CD14-positive monocyte (primary cell): Measurements from ENCODE around the gene ANKRD13B. TPM values are rescaled to one million over a fixed set of nuclear protein-coding genes. Genes with fewer than 3 reads are reported as not detected.

Source experiments
- DNase-seq, 3 donors: peaks; one replicate each; pipeline ENCODE4 v3.0.0-alpha.2; 2011 to 2022
- H2AFZ ChIP-seq: 2 replicates; pipeline ENCODE4 v1.6.0; 2012; ENCODE audit warnings: mild to moderate bottlenecking, low read depth, low read length, inconsistent platforms; ENCODE audit not compliant: insufficient read depth, poor library complexity, severe bottlenecking
- H3K27ac ChIP-seq, 2 donors: 1 replicate in 1 of 2; 2 replicates in 1 of 2; pipeline ENCODE4 v1.5.1; 2012 to 2013; ENCODE audit warnings: low read length in 2 of 2, control low read depth in 1 of 2, inconsistent platforms in 1 of 2, low read depth in 1 of 2, mild to moderate bottlenecking in 1 of 2
- H3K27me3 ChIP-seq, 2 donors: one replicate each; pipeline versions ENCODE4 v1.6.0 to v1.6.1; 2011 to 2013; ENCODE audit warnings: low read length in 2 of 2; ENCODE audit not compliant: control insufficient read depth in 2 of 2, insufficient read depth in 2 of 2
- H3K36me3 ChIP-seq, 2 donors: replicated peaks in 1 of 2; 1 replicate in 1 of 2; 2 replicates in 1 of 2; pipeline versions ENCODE4 v1.5.1 to v1.6.1; 2012 to 2013; ENCODE audit warnings: low read length in 2 of 2, control low read depth in 1 of 2, inconsistent platforms in 1 of 2, mild to moderate bottlenecking in 1 of 2; ENCODE audit not compliant: insufficient read depth in 2 of 2, control insufficient read depth in 1 of 2
- H3K4me1 ChIP-seq, 2 donors: 1 replicate in 1 of 2; 2 replicates in 1 of 2; pipeline versions ENCODE4 v1.5.1 to v1.6.1; 2012 to 2013; ENCODE audit warnings: low read length in 2 of 2, control low read depth in 1 of 2, inconsistent platforms in 1 of 2, mild to moderate bottlenecking in 1 of 2, moderate library complexity in 1 of 2; ENCODE audit not compliant: insufficient read depth in 2 of 2, control insufficient read depth in 1 of 2
- H3K4me2 ChIP-seq: replicated peaks from 2 replicates; pipeline ENCODE3; 2012; ENCODE audit warnings: low read length, moderate library complexity, mild to moderate bottlenecking; ENCODE audit not compliant: poor library complexity, severe bottlenecking; ENCODE audit errors: extremely low read depth
- H3K4me3 ChIP-seq, 3 experiments: fragments of 200-600 bp in 1 of 3; sonication (generic) in 1 of 3; replicated peaks in 1 of 3; 1 replicate in 2 of 3; 2 replicates in 1 of 3; pipeline ENCODE4 v1.5.1; 2011 to 2013; ENCODE audit warnings: low read length in 3 of 3, mild to moderate bottlenecking in 3 of 3, control low read depth in 2 of 3, low read depth in 2 of 3, inconsistent platforms in 1 of 3, moderate library complexity in 1 of 3
- H3K79me2 ChIP-seq: 2 replicates; pipeline ENCODE4 v1.6.0; 2012; ENCODE audit warnings: mild to moderate bottlenecking, control low read depth, inconsistent platforms, low read length, moderate library complexity; ENCODE audit not compliant: insufficient read depth
- H3K9ac ChIP-seq: 2 replicates; pipeline ENCODE4 v1.6.0; 2017; ENCODE audit warnings: low read length, mild to moderate bottlenecking; ENCODE audit not compliant: insufficient read depth, poor library complexity, severe bottlenecking
- H3K9me3 ChIP-seq, 2 donors: replicated peaks in 1 of 2; 1 replicate in 1 of 2; 2 replicates in 1 of 2; pipeline versions ENCODE4 v1.5.1 to v1.6.1; 2012 to 2013; ENCODE audit warnings: low read length in 2 of 2, control low read depth in 1 of 2; ENCODE audit not compliant: control insufficient read depth in 1 of 2, insufficient read depth in 1 of 2
- H4K20me1 ChIP-seq: 2 replicates; pipeline ENCODE4 v1.6.0; 2012; ENCODE audit warnings: mild to moderate bottlenecking, low read length, control low read depth, moderate library complexity; ENCODE audit not compliant: insufficient read depth
- H3K27ac Mint-ChIP-seq, 7 donors: one replicate each; pipeline ENCODE4 v1.8.0; 2020; ENCODE audit warnings: mild to moderate bottlenecking in 7 of 7, mixed read lengths in 7 of 7, moderate library complexity in 6 of 7, inconsistent platforms in 2 of 7
- H3K27me3 Mint-ChIP-seq, 3 donors: one replicate each; pipeline ENCODE4 v1.8.0; 2021 to 2022; ENCODE audit warnings: low read depth in 3 of 3, mild to moderate bottlenecking in 3 of 3, mixed read lengths in 3 of 3, moderate library complexity in 3 of 3, inconsistent platforms in 1 of 3
- H3K36me3 Mint-ChIP-seq, 2 donors: one replicate each; pipeline ENCODE4 v1.8.0; 2020; ENCODE audit warnings: mixed read lengths in 2 of 2, inconsistent platforms in 1 of 2, mild to moderate bottlenecking in 1 of 2
- H3K4me1 Mint-ChIP-seq: one replicate; pipeline ENCODE4 v1.8.0; 2020; ENCODE audit warnings: mild to moderate bottlenecking, mixed read lengths
- H3K4me3 Mint-ChIP-seq, 2 donors: one replicate each; pipeline ENCODE4 v1.8.0; 2020; ENCODE audit warnings: mild to moderate bottlenecking in 2 of 2, mixed read lengths in 2 of 2, moderate library complexity in 1 of 2
- H3K9me3 Mint-ChIP-seq, 7 donors: one replicate each; pipeline ENCODE4 v1.8.0; 2020 to 2022; ENCODE audit warnings: mixed read lengths in 7 of 7, mild to moderate bottlenecking in 6 of 7, moderate library complexity in 6 of 7, inconsistent platforms in 2 of 7
- WGBS: methylation state at CpG from one replicate; pipeline ENCODE4 v1.1.5; 2013; ENCODE audit warnings: missing lambda C conversion rate; ENCODE audit not compliant: insufficient coverage; 5-methylcytosine and 5-hydroxymethylcytosine counted together
- intact Hi-C, 2 donors: fragments of 100-400 bp; cut with micrococcal nuclease; formaldehyde crosslinking; loops; one replicate each; pipeline versions ENCODE4 v1.15.0 to v1.15.1; 2023
- polyA plus RNA-seq, 3 donors: library from polyadenylated mRNA; depleted of rRNA in 1 of 3; unstranded in 2 of 3; stranded (reverse) in 1 of 3; fragments of 300-500 nt in 2 of 3; fragments of >200 nt in 1 of 3; fragmentation: Illumina TruSeq in 2 of 3; gene quantifications; 1 replicate in 2 of 3; 2 replicates in 1 of 3; pipeline ENCODE4 v1.2.3, GENCODE V29; 2012 to 2021
- TF ChIP-seq, protein P1 (sequence below): fragments of 200-600 bp; IDR thresholded peaks from one replicate; pipeline ENCODE4 v1.8.0; 2022; ENCODE audit warnings: antibody characterized with exemption, mild to moderate bottlenecking

Gene ANKRD13B
- polyA plus RNA-seq, 3 donors: 0.37 TPM; not detected in 2

DNA sequence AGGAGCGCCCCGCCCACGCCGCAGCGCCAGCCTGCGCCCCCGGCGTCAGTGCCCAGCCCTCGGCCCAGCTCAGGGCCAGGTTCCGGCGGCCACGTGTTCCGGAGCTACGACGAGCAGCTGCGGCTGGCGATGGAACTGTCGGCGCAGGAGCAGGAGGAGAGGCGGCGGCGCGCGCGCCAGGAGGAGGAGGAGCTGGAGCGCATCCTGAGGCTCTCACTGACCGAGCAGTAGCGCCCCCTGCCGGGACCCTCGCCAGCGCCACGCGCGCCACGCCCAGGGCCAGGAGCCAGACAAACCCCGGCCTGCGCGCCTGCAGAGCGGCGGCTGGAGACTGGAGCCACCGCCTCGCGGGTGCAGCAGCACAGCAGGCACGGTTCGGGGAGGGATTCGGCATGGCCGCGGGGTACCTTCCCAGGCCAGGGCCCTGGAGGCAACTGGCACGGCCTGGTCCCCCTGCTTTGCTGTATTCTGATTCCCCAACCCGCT is 20.5 kb downstream of the ANKRD13B start:
- peaks cover 44% of the 10 kb centered on the region for H3K4me1 Mint-ChIP-seq
- no peaks in the 10 kb centered on the region for H3K79me2 ChIP-seq
- under 1% methylated on average over 49 of the region's 50 CpGs for WGBS
- peaks cover 7 to 47% of the 10 kb centered on the region in 2 donors for H3K27me3 ChIP-seq
- peak overlapping the region in 1 of 3 experiments; percentile 68 for H3K4me3 ChIP-seq
- H3K27me3 Mint-ChIP-seq: peaks cover 37 to 58% (median 39%) of the 10 kb centered on the region in 3 donors
- peak overlapping the region in 1 of 2 donors; percentile 80 for H3K4me3 Mint-ChIP-seq
- no peaks in the 10 kb centered on the region for H3K36me3 ChIP-seq
- peaks cover 33% of the 10 kb centered on the region for H4K20me1 ChIP-seq
- no peak overlapping the region for H3K9ac ChIP-seq
- no peak overlapping the region for H3K27ac Mint-ChIP-seq
- peak overlapping the region; percentile 65 for H2AFZ ChIP-seq
- DNase-seq: peak; percentile 85 to 88 (median 87)
- intact Hi-C loops: loop anchor here in 1 of 2 donors (10.0 kb wide), 1 partner anchor 49 kb away; the partner anchor contains the start of genes ABHD15 and TP53I13
- peaks cover 0 to 7% (median 1%) of the 10 kb centered on the region in 7 donors for H3K9me3 Mint-ChIP-seq
- TF ChIP-seq, protein P1, sequence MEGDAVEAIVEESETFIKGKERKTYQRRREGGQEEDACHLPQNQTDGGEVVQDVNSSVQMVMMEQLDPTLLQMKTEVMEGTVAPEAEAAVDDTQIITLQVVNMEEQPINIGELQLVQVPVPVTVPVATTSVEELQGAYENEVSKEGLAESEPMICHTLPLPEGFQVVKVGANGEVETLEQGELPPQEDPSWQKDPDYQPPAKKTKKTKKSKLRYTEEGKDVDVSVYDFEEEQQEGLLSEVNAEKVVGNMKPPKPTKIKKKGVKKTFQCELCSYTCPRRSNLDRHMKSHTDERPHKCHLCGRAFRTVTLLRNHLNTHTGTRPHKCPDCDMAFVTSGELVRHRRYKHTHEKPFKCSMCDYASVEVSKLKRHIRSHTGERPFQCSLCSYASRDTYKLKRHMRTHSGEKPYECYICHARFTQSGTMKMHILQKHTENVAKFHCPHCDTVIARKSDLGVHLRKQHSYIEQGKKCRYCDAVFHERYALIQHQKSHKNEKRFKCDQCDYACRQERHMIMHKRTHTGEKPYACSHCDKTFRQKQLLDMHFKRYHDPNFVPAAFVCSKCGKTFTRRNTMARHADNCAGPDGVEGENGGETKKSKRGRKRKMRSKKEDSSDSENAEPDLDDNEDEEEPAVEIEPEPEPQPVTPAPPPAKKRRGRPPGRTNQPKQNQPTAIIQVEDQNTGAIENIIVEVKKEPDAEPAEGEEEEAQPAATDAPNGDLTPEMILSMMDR: peak; percentile 90
- H3K4me2 ChIP-seq: peak overlapping the region; percentile 74
- H3K36me3 Mint-ChIP-seq: no peaks in the 10 kb centered on the region
- H3K27ac ChIP-seq: no peak overlapping the region
- H3K4me1 ChIP-seq: peaks cover 52 to 59% of the 10 kb centered on the region in 2 donors
- H3K9me3 ChIP-seq: no peaks in the 10 kb centered on the region

DNA sequence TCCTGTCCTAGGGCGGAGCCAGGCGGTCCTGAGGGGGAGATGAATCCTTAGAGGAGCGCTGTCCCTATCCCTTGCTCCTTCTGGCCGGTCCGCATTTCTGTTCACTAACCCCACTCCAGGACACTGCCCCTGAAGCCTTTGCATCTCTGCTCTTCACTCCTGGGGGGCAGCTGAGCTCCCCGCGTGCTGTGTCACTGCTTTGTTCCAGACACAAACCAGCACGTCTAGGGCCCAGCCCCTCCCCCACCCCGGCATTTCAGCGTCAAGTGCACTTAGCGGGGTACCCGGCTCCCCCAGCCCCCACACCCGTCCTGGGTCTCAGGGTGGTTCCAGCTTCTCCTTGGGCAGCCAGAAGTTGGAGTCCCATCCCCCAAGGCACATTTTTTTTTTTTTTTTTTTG is 20.9 kb downstream of the ANKRD13B start:
- Histone ChIP-seq H3K27me3 (peaks cover 7 to 52% of the 10 kb centered on the region in 2 donors), H3K9ac (no peak overlapping the region), H3K9me3 (no peaks in the 10 kb centered on the region), H3K79me2 (no peaks in the 10 kb centered on the region), H3K4me1 (peaks cover 53 to 60% of the 10 kb centered on the region in 2 donors), H3K27ac (no peak overlapping the region), H3K4me2 (peak overlapping the region; percentile 74), H3K36me3 (no peaks in the 10 kb centered on the region), H2AFZ (peak overlapping the region; percentile 65), H3K4me3 (peak overlapping the region in 1 of 3 experiments; percentile 68), H4K20me1 (peaks cover 33% of the 10 kb centered on the region)
- intact Hi-C loops: loop anchor here in 1 of 2 donors (2.0 to 10.0 kb wide), 2 partner anchors 25 to 49 kb away; partner anchors contain the start of genes ABHD15, GIT1 and TP53I13
- TF ChIP-seq, protein P1: no peak
- H3K27ac Mint-ChIP-seq: no peak overlapping the region
- no peak for DNase-seq
- peak overlapping the region in 1 of 2 donors; percentile 80 for H3K4me3 Mint-ChIP-seq
- peaks cover 45% of the 10 kb centered on the region for H3K4me1 Mint-ChIP-seq
- peaks cover 38 to 62% (median 43%) of the 10 kb centered on the region in 3 donors for H3K27me3 Mint-ChIP-seq
- peaks cover 0 to 7% (median 1%) of the 10 kb centered on the region in 7 donors for H3K9me3 Mint-ChIP-seq
- 24% methylated on average over 8 of the region's 13 CpGs for WGBS
- no peaks in the 10 kb centered on the region for H3K36me3 Mint-ChIP-seq
